ENCODE results near the gene TBRG1. TPM values are rescaled to one million over a fixed set of nuclear protein-coding genes. Genes with fewer than 3 reads are reported as not detected.

The TBRG1 gene
- total and polyA plus RNA-seq, 2 of the 4 experiments (the other 2 are of a cell fraction): 13.3 to 23.2 TPM

- peak within 1 kb of the TSS; percentile 67 for H2BK20ac ChIP-seq (ENCODE audit: low read depth, low read length)
- H2AFZ ChIP-seq (replicated peaks; ENCODE audit: low read length, poor library complexity): peak within 1 kb of the TSS; percentile 98
- no peak for TF ChIP-seq USF2 (IDR thresholded peaks at IDR 0.05; ENCODE audit: low read depth, low read length)
- no peak for TF ChIP-seq RFX5 (IDR thresholded peaks at IDR 0.05; ENCODE audit: low read depth, low read length)
- no peak for TF ChIP-seq FOS (IDR thresholded peaks at IDR 0.05; ENCODE audit: low read depth, low read length)
- TF ChIP-seq CHD1 (IDR thresholded peaks at IDR 0.05; ENCODE audit: low read depth, low read length): no peak
- TF ChIP-seq MAFK (IDR thresholded peaks at IDR 0.05; ENCODE audit: low read depth, low read length): no peak
- TF ChIP-seq NFE2L2 (IDR thresholded peaks at IDR 0.05; ENCODE audit: low read depth, low read length): no peak
- no peak for TF ChIP-seq RCOR1 (IDR thresholded peaks at IDR 0.05; ENCODE audit: insufficient replicate concordance, low read length)
- no peak; the same call in 1 of the 2 replicates for TF ChIP-seq MXI1 (IDR thresholded peaks at IDR 0.05; ENCODE audit: borderline replicate concordance, low read depth, low read length)
- peak; percentile 80 for TF ChIP-seq POLR2A (IDR thresholded peaks at IDR 0.05; ENCODE audit: low read depth, low read length)
- TF ChIP-seq RAD21 (IDR thresholded peaks at IDR 0.05; ENCODE audit: low read length): no peak
- TF ChIP-seq SMC3 (IDR thresholded peaks at IDR 0.05; ENCODE audit: low read depth, low read length): 0 out of 2 replicates have a peak, but pooled peaks have one; percentile 1
- peak; percentile 41; the same call in 1 of the 2 replicates for TF ChIP-seq MAZ (IDR thresholded peaks at IDR 0.05; ENCODE audit: borderline replicate concordance, low read depth, low read length)
- H3K9me3 ChIP-seq (ENCODE audit: control insufficient read depth, insufficient read depth, low read length): no peaks in the 10 kb centered on the region
- H3K56ac ChIP-seq (ENCODE audit: extremely low read depth, insufficient read depth, low read length): peak within 1 kb of the TSS; percentile 81
- H3K4me3 ChIP-seq (ENCODE audit: insufficient read depth, low read depth, low read length): peak within 1 kb of the TSS; percentile 90
- H2BK120ac ChIP-seq (ENCODE audit: low read depth, low read length): peak within 1 kb of the TSS; percentile 92
- no peaks in the 10 kb centered on the region for H4K20me1 ChIP-seq (ENCODE audit: insufficient read depth, low read length)
- H2BK15ac ChIP-seq (ENCODE audit: low read depth, low read length): peak within 1 kb of the TSS; percentile 53; the same call in 2 of the 3 replicates
- in situ Hi-C loops (cut with MboI; ENCODE audit: low sequenced_read_pairs): loop anchor here (5.0 to 25.0 kb wide), 2 partner anchors 89 to 739 kb away; partner anchors contain the start of gene ESAM
- WGBS, 2 experiments (ENCODE audit: extremely low coverage in 2 of 2, insufficient read length in 1 of 2): 0% methylated on average over 12 of the region's 58 CpGs; no CpG with 5 or more reads in 1 of the 2 experiments
- H3K4me1 ChIP-seq (ENCODE audit: control insufficient read depth, insufficient read depth, low read length): peaks cover 9% of the 10 kb centered on the region
- H3K18ac ChIP-seq (ENCODE audit: low read depth, low read length): peak within 1 kb of the TSS; percentile 72
- H3K9ac ChIP-seq (ENCODE audit: low read depth, low read length): peak within 1 kb of the TSS; percentile 85
- H3K9me1 ChIP-seq (ENCODE audit: insufficient read depth, low read length): peaks cover 4% of the 10 kb centered on the region; the same call in 1 of the 2 replicates
- peak within 1 kb of the TSS; percentile 77 for H3K27ac ChIP-seq (ENCODE audit: insufficient read depth, low read length)
- dilution Hi-C loops (cut with HindIII; ENCODE audit: low sequenced_read_pairs, unreplicated experiment): no loop called here
- peaks cover 10 to 20% of the 10 kb centered on the region in 2 experiments; a peak in 3 of 4 replicates for H3K79me1 ChIP-seq (ENCODE audit: low read depth in 1 of 2, low read length in 2 of 2)
- H3K36me3 ChIP-seq (ENCODE audit: control insufficient read depth, insufficient read depth, low read length): no peaks in the 10 kb centered on the region
- peak within 1 kb of the TSS; percentile 98 for H3K14ac ChIP-seq (replicated peaks; ENCODE audit: low read depth, low read length)
- CTCF ChIA-PET: interaction anchor here (1.4 kb wide), 1 partner anchor 163 kb away, joined by 3 read pairs; no protein-coding TSS in a partner anchor
- H3K4ac ChIP-seq (ENCODE audit: low read depth, low read length): peak within 1 kb of the TSS; percentile 87
- peak within 1 kb of the TSS; percentile 89 for H3K4me2 ChIP-seq (ENCODE audit: low read depth, low read length)
- BruUV-seq (replicated peaks): no TSS peak
- H3K27me3 ChIP-seq (ENCODE audit: control insufficient read depth, insufficient read depth, low read length): no peaks in the 10 kb centered on the region
- H2AK5ac ChIP-seq (ENCODE audit: low read depth, low read length): peak within 1 kb of the TSS; percentile 83
- peak within 1 kb of the TSS; percentile 87 for H2AK9ac ChIP-seq (replicated peaks; ENCODE audit: low read depth, low read length, poor library complexity)
- H2BK5ac ChIP-seq (ENCODE audit: low read depth, low read length, poor library complexity, severe bottlenecking): peak within 1 kb of the TSS; percentile 54
- peak; percentile 97 for ATAC-seq (ENCODE audit: low read depth)
- peak within 1 kb of the TSS; percentile 77 for H3K23ac ChIP-seq (ENCODE audit: low read depth, low read length)
- peak within 1 kb of the TSS; percentile 46 to 94 for H4K8ac ChIP-seq (ENCODE audit: low read depth in 2 of 2, low read length in 2 of 2)
- POLR2A ChIA-PET (ENCODE audit: unreplicated experiment): interaction anchor here (0.6 kb wide), 3 partner anchors 64 to 876 kb away, joined by 3 to 6 read pairs (median 3); no protein-coding TSS in a partner anchor
- H4K91ac ChIP-seq (ENCODE audit: insufficient read depth, low read depth, low read length): peak within 1 kb of the TSS; percentile 84
- DNase-seq: peak; percentile 95
- H4K5ac ChIP-seq (ENCODE audit: low read depth, low read length): peak within 1 kb of the TSS; percentile 31
- intact Hi-C loops (cut with micrococcal nuclease): loop anchor here (1.0 to 10.0 kb wide), 4 partner anchors 71 to 164 kb away; partner anchors contain the start of gene MSANTD2
Measured at GRCh38 chr11:124673333-124674167, 50.9 kb downstream of the TBRG1 start, which contains the start of the genes SIAE and SPA17. Gene SIAE (minus strand): TSS chr11:124673739. CDS start chr11:124673708, 31 bp downstream. Gene SPA17 (plus strand): TSS chr11:124673904. CDS start chr11:124675265, 1,361 bp downstream.
